NK-92 (cell line): ENCODE data around the gene ST3GAL3.
"Not testable (repeated sequence)": the region's sequence is repeated elsewhere in the genome, so short reads cannot be mapped to it uniquely, and the experiment has no call there.

Experiments used
- DNase-seq: peaks from one replicate; lab custom pipeline; 2025; ENCODE audit not compliant: unreplicated experiment; lab: John Stamatoyannopoulos, UW

The ST3GAL3 gene

DNA sequence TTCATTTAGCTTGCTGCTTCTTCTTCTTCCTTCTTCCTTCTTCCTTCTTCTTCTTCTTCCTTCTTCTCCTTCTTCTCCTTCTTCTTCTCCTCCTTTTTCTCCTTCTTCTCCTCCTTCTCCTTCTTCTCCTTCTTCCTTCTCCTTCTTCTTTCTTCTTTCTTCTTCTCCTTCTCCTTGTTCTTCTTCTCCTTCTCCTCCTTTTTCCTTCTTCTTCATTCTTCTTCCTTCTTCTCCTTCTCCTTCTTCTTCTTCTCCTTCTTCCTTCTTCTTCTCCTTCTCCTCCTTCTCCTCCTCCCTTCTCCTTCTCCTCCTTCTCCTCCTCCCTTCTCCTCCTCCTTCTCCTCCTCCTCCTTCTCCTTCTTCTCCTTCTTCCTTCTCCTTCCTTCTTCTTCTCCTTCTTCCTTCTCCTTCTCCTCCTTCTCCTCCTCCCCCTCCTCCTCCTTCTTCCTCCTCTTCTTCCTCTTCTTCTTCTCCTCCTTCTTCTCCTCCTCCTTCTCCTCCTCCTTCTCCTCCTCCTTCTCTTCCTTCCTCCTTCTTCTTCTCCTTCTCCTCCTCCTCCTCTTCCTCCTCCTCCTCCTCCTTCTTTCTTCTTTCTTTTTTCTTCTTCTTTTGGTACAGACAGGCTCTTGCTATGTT, 110.1 kb downstream of the ST3GAL3 start:
- DNase-seq = no peak

DNA sequence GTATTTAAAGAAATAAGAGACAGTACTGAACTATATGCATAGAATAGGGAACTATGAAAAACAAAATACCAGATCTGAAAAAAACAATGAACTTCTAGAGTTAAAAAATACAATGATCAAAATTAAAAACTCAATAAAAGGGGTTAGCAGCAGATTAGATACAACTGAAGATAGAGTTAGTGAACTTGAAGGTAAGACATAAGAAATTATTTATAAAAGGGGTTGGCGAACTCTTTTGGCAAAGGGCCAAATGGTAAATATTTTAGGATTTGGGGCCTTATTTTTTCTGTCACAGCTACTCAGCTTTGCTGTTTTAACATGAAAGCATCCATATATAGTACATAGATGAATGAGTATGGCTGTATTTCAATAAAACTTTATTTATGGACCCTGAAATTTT, 111.4 kb downstream of the ST3GAL3 start:
- DNase-seq = no peak

DNA sequence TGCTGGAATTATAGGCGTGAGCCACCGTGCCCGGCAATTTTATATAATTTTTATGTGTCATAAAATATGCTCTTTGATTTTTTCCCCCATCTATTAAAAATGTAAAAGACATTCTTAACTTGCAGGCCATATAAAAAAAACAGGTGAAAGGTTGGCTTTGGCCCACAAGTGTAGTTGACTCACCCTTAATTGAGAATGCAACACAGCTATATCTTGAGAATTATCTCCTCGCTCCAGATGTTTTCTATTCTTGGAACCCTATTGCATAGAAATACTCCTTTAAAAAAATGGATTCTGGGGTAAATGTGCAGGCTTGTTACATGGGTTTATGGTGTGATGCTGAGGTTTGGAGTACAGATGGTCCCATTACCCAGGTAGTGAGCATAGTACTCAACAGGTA, 112.0 kb downstream of the ST3GAL3 start:
- DNase-seq = no peak

DNA sequence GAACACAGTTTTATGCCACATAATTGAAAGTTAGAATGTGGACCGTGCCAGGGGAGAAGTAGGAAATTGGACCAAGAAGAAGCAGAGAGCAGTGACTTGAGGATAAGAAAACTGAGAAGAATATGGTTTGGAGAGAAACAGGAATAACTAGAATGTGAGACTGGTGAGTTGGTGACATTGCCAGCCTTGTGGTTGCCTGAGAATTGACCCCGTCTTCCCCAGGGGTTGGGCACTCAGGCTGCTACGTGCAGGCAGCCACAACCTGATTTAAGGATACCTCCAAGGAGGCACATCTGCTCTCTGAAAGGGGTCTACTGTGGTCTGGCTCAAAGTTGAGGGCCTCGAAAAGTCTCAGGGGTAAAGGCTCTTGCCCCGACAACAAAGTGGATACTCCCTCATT, 114.1 kb downstream of the ST3GAL3 start:
- DNase-seq = no peak

DNA sequence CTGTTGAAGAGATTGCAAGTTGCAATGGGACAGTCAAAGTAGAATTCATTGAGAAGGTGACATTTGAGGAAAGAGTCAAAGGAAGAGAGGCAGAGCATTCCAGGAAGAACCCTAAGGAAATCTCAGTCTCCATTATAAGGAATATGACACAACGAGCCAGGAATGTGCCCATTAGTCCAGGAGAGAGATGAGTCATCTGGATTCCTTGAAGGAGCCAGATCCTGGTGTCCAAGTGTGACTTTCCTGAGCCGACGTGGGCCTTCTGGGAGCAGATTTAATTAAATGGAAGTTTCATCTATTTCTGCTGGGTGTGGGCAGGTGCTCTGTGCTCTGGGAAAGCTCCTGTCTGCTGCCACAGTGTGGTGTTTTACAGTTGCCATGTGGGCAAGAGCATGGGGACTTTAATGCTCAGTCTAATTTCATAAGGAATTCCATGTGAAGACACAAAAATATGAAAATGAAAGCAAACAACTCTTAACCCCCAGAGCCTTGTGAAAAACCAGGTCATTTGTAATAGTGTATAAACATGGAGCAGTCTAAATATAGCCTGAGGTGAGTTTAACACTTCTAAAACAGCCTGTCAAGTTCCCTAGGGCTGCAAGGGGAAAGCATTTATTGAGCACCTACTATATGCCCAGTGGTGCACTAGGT, 114.8 kb downstream of the ST3GAL3 start:
- no peak for DNase-seq

DNA sequence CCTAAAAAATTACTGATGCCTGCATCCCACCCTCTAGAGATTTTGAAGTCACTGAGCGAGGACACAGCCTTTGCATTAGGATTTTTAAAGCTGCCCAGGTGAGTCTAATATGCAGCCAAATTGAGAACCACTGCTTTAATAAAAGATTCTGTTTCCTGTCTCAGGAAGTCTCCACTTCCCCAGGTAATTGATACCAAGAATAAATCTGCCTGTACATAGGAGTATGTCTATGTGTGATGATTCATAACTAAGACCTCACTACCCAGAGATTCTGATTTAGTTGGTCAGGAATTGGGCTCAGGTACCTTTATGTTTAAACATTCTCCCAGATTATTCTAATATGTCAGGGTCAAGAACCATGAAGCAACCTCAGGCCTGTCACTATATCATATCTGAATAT, 117.5 kb downstream of the ST3GAL3 start:
- no peak for DNase-seq

DNA sequence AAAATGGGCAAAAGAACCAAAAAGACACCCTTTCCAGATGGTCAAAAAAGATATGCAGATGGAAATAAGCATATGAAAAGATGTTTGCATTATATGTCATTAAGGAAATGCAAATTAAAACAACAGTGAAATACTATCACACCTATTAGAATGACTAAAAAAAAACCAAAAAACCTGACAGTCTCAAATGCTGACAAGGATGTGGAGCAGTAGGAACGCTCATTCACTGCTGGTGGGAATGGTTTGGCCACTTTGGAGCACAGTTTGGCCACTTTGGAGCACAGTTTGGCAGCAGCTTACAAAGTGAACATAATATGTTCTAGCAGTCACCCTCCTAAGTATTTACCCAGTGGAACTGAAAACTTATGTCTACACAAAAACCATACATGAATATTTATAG, 121.2 kb downstream of the ST3GAL3 start:
- no peak for DNase-seq

DNA sequence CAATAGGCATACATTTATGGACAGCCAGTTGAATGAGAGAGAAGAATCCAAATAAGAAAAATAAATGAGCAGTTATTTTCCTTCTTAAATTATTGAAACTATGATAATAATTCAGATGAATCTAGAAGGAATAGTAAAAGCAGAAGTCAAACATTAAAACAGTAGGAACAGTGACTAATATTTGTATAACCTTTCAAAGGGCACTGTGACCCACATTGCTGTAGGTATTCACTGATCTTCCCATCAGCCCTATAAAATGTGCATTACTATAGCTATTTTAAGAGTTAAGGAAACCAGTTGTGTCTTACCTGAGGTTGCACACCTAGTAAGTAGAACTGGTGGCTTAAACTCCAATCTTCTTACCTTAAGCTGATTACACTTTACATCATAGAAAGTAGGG, 123.5 kb downstream of the ST3GAL3 start:
- DNase-seq = no peak

DNA sequence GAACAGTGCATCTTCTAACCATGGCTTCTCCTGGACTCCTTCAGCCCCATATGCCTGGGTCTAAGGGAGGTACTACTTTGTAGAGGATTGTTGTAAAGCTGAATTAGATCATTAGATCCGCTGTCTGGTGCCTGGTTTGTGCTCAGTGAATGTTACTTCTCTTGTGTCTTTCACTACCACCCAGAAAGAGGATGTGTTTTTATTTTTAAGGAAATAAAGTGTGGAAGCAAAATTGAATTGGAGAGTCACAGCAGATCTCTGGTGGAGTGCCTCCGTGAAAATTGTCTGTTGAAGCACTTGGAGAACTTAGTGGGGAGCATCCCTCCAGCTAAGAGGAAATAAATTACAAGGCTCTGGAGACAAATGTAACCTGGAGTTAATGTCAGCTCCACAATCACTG, 124.5 kb downstream of the ST3GAL3 start:
- DNase-seq = no peak

DNA sequence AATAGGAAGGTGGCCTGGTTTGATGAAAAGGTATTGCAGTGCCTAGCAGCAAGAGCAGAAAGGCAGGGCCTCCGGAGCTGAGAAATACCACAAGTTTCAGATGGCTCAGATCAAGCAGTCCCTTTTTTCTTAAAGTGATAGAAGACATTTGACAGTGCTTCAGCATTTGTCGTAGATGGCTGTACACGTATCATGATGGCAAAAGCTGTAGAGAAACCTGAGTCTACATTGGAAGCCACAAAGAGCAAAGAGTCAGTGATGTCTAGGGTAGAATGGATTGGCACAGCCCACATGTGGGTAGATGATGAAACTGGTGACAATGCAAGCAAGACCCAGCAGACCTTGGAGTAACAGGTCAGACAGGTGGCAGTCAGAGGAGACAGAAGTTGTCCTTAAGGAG, 124.9 kb downstream of the ST3GAL3 start:
- no peak for DNase-seq

DNA sequence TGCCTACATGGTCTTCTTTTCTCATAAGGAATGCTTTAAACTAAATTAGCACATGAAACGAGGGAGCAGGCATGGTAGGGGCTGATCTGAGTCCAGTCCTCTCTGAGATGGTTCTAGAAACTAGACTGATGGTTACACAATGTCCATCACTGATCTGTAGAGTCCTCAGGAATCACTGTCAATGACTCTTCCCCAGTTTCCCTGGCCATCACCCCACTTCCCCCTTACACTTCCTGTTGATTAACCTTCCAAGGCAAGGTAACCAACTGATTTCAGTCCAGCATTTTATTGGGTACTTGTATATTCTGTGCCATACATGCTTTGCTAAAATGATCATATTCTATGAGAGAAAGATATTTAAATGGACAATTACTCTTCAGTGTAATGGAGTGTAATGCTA, 125.7 kb downstream of the ST3GAL3 start:
- no peak for DNase-seq

DNA sequence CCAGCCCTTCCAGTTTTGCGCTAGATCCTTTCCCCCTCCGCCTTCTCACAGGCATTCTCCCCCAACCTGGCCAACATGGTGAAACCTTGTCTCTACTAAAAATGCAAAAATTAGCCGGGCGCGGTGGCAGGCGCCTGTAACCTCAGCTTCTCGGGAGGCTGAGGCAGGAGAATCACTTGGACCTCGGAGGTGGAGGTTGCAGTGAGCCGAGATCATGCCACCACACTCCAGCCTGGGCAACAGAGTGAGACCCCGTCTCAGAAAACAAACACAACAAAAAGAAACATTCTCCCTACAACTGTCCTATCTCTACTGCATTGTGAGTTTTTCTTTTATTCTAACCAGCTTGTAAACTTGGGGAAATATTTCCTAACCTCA, 126.6 kb downstream of the ST3GAL3 start:
- DNase-seq = not testable (repeated sequence)

DNA sequence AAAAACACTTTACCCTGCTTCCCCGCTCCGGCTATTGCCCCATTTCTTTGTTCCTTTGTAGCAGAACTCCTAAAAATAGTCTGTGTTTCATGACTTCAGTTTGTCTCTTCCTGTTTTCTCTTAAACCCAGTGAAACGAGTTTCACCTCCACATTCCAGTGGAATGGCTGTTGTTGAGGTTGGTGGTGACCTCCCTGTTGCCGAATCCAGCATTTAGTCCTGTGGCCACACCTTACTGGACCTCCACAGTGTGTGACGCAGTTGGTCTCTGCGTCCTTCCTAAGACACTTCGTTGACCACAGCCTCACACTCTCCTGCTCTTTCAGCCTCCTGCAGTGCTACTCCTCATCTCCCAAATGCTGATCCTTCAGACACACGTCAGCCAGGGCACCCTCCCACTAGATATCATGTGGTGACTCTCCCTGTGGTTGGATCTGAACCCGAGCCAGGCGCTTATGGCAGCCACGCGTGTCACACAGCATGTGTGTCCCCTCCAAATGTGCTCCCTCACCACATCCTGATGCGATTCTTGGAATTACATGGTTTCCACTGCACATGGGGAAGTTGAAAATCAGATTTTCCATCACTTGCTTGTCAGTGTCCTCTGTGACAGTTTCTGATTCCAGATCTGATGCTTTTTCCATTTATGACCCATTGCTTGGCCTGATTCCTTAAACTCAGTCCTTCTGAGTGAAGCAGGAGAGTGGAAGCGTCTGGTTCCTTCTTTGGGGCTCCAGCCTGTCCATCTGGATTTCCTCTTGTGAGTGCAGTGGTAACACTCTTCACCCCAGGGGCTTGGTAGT, 127.1 kb downstream of the ST3GAL3 start:
- DNase-seq = no peak

DNA sequence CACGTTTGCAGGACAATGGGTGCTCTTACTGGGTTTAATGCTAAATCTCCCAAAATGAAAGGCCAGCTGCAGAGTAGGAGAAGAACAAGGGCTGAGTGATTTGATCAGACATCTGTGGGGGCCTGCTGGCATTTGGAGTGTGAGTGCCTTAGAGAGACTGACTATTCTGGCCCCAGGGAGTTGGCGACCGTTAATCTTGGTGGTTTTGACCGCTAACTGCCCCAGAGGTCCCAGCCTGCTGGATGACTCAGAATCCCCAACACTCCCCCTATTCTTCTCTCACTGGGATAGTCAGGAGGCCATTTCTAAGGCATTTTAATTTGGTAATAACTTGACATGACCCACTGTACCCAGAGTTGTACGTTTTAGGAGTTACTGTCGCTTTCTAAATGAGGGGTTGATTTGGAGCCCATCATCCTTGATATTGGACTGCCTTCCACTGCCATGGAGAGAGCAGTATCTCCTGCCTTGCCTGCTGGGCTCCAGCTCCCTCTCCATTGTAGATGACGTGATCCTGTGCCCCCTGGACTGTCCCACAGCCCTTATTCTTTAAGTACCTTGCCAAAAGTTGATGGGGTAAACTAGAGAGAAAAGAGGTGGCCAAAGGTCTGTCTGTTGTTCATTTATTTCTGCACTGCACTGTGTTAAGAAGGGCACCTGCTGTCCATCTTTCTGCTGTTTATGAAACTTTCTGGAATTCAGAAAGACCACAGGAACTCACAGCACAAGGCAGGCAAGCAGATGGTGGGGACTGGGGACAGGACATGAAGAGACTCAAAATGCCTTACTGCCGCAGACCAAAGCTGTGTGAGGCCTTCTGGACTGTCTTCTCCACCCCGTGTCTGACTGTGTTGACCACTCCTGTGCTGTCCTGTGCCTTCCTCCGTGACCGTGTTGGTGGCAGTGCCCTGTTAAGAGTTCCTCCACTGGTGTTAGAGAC, 128.0 kb downstream of the ST3GAL3 start:
- no peak for DNase-seq

DNA sequence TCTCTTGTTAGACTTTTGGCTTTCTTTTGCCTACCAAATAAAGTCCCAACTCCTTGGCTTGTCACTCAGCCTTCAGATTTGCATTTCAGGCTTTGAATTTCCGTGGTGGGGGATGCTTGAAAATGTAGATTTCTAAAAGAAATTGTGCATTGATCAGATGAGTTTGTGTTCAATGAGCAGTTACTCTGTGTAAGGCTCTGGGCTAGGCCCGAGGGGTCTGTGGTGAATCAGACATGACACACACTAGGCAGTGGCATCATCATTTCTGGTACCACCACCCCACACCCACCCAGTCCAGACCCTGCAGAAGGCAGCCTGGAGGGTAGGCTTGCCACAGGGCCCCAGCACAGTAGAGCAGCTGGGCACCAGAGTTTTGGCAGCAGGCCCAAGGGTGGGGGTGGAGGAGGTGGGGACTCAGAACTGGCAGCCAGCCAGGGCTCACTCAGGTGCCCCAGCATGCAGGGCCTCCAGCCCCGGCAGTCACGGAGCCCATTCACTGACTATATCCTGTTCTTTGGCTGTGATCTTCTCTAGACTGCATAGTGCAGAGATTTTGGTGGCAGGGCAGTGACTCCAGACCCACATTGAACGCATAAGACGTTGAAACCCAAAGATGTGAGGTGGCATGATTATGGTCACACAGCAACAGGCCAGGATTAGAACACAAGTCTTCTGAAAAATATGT, 129.1 kb downstream of the ST3GAL3 start:
- DNase-seq = no peak

DNA sequence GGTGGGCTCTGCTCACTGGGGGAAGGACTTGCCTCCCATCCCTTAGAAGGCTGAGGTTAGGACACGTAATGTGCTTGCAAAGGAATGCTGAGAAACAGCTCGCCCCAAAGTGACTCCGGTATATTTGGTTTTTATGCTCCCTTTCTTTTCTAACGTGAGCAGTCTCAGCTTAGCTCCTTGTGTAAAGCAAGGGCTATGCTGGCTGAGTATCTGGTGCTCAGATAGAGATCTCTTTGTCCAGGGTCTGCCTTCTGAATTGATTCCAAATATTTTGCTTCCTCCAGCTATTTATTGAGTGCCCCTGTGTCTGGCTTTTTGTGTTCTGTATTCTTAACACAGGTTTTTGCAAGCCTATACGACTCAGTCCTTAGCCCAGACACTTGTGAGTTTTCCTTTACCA, 131.7 kb downstream of the ST3GAL3 start:
- no peak for DNase-seq

DNA sequence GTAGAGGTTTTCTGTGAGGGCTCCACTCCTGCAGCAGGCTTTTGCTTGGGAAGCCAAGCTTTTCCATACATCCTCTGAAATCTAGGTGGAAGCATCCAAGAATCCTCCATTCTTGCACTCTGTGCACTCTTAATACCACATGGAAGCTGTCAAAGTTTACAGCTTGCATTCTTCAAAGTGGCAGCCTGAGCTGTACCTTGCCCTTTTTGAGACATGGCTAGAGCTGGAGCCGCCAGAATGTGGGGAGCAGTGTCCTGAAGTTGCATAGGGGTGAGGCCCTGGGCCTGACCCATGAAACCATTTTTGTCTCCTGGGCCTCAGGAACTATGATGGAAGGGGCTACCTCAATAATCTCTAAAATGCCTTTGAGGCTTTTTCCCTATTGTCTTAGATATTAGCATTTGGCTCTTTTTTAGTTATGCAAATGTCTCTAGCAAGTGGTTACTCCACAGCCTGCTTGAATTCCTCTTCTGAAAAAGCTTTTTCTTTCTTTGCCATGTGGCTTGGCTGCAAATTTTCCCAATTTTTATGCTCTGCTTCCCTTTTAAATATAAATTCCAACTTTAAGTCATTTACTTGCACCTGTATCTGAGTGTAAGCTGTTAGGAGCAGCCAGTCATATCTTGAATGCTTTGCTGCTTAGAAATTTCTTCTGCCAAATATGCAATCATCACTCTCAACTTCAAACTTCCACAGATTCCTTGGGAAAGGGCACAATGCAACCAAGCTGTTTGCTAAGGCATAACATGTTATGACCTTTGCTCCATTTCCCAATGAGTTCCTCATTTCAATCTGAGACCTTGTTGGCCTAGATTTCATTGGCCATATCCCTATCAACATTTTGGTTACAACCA, 134.2 kb downstream of the ST3GAL3 start:
- no peak for DNase-seq

DNA sequence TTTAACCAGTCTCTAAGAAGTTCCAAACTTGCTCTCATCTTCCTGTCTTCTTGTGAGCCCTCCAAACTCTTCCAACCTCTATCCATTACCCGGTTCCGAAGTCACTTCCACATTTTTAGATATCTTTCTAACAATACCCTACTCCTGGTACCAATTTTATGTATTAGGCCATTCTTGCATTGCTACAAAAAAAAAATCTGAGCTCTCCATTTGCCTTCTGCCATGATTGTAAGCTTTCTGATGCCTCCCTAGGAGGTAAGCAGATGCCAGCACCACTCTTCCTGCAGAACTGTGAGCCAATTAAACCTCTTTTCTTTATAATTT, 134.8 kb downstream of the ST3GAL3 start:
- no peak for DNase-seq

DNA sequence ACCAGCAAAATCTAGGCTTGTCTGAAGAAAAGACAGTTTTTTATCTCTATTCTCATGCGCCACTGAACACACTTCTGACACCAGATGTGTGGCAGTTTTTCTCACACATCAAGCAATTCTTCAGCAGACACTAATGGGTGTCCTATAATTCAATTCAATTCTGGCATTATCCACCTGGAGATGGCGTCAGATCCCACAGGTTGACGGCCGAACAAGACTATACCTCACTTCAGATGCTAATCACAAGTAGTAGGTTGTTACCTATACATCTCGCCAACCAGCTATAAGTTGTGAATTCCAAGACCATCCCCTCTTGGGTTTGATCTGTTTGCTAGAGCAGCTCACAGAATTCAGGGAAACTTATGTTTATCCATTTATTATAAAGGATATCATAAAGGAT, 136.3 kb downstream of the ST3GAL3 start:
- no peak for DNase-seq

DNA sequence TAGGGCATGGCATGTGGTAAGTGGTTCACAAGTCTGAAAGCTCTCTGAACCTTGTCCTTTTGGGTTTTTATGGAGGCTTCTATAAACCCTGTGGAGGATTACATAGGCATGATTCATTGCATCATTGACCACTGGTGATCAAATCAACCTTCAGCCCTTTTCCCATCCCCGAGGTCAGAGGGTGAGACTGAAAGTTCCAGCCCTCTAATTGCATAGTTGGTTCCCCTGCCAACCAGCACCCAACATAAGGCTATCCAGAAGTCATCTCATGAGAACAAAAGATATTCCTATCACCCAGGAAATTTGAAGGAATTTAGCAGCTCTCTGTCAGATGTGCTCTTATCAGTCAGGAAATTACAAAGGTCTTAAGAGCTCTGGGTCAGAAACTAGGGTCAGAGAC, 136.8 kb downstream of the ST3GAL3 start:
- no peak for DNase-seq
